ENCODE data around the gene KCNQ1.

GRCh38 chr11:2685566-2686359, 241.0 kb downstream of the KCNQ1 start:
- TF ChIP-seq POLR2A (IDR thresholded peaks at IDR 0.05) (no peak), POLR2AphosphoS5 (IDR thresholded peaks at IDR 0.05) (no peak), EP300 (IDR thresholded peaks at IDR 0.05) (no peak)

Data from gastroesophageal sphincter (tissue), 2 donors.